SU-DHL-6 (cell line): Measurements from ENCODE around the gene BMPR1B.

ENCODE experiments used
- H2AFZ ChIP-seq: fragments of 200-600 bp; sonication (generic); 2 replicates; pipeline ENCODE4 v1.6.1; 2014; ENCODE audit warnings: low read depth, mild to moderate bottlenecking, moderate library complexity, mixed read lengths, antibody characterized with exemption, low read length; ENCODE audit not compliant: severe bottlenecking
- H3F3A ChIP-seq: fragments of 200-600 bp; shearing (Covaris generic); 2 replicates; pipeline ENCODE4 v1.6.0; 2016; ENCODE audit warnings: antibody characterized with exemption, mild to moderate bottlenecking; ENCODE audit not compliant: insufficient read depth
- H3K27ac ChIP-seq: fragments of 200-600 bp; sonication (generic); 2 replicates; pipeline ENCODE4 v1.5.1; 2016; ENCODE audit warnings: low read depth, mild to moderate bottlenecking, low read length, moderate library complexity, mixed read lengths
- H3K27me3 ChIP-seq: fragments of 200-600 bp; sonication (generic), shearing (Covaris generic); 2 replicates; pipeline ENCODE4 v1.6.0; 2014; ENCODE audit warnings: mild to moderate bottlenecking, low read length
- H3K36me3 ChIP-seq: fragments of 200-600 bp; sonication (generic); 2 replicates; pipeline ENCODE4 v1.6.1; 2014; ENCODE audit warnings: mild to moderate bottlenecking, low read length, mixed read lengths
- H3K4me2 ChIP-seq: fragments of 300-600, 200-600 bp; shearing (Covaris generic), sonication (generic); 2 replicates; pipeline ENCODE4 v1.6.0; 2014; ENCODE audit warnings: low read length, low read depth, mild to moderate bottlenecking; ENCODE audit not compliant: poor library complexity, severe bottlenecking
- H3K4me3 ChIP-seq: fragments of 200-600 bp; sonication (generic); 2 replicates; pipeline ENCODE4 v1.5.1; 2014; ENCODE audit warnings: antibody characterized with exemption, low read length, mild to moderate bottlenecking, mixed read lengths; ENCODE audit not compliant: insufficient read depth, poor library complexity, severe bottlenecking
- H3K79me2 ChIP-seq: fragments of 200-600 bp; sonication (generic); 2 replicates; pipeline ENCODE4 v1.6.1; 2014; ENCODE audit warnings: mild to moderate bottlenecking, low read length, moderate library complexity; ENCODE audit not compliant: insufficient read depth
- H3K9ac ChIP-seq: fragments of 200-600 bp; sonication (generic); 2 replicates; pipeline ENCODE4 v1.7.0; 2014; ENCODE audit warnings: mild to moderate bottlenecking, low read length
- H3K9me2 ChIP-seq: fragments of 200-600 bp; sonication (generic); replicated peaks from 2 replicates; pipeline ENCODE4 v1.6.1; 2014; ENCODE audit warnings: low read length; ENCODE audit not compliant: insufficient read depth
- H3K9me3 ChIP-seq: fragments of 200-600 bp; sonication (generic); 2 replicates; pipeline ENCODE4 v1.6.1; 2014; ENCODE audit warnings: low read length, mixed read lengths; ENCODE audit not compliant: insufficient read depth
- H4K20me1 ChIP-seq: fragments of 200-600 bp; sonication (generic); 2 replicates; pipeline ENCODE4 v1.6.1; 2014; ENCODE audit warnings: low read depth, mild to moderate bottlenecking, antibody characterized with exemption, low read length, moderate library complexity, mixed read lengths
- EZH2phosphoT487 ChIP-seq: fragments of 200-600 bp; sonication (generic), shearing (Covaris generic); conservative IDR thresholded peaks from 2 replicates; pipeline ENCODE4 v1.6.1; 2018; ENCODE audit warnings: mild to moderate bottlenecking, antibody characterized with exemption, low read length, moderate library complexity, mixed read lengths
- TF ChIP-seq, protein P1 (sequence below): fragments of 200-600 bp; sonication (generic); IDR thresholded peaks from one replicate; pipeline ENCODE4 v1.5.1; 2017; ENCODE audit warnings: antibody characterized with exemption, mild to moderate bottlenecking, low read length, moderate library complexity; ENCODE audit not compliant: insufficient read depth, poor library complexity, severe bottlenecking

The BMPR1B gene

DNA sequence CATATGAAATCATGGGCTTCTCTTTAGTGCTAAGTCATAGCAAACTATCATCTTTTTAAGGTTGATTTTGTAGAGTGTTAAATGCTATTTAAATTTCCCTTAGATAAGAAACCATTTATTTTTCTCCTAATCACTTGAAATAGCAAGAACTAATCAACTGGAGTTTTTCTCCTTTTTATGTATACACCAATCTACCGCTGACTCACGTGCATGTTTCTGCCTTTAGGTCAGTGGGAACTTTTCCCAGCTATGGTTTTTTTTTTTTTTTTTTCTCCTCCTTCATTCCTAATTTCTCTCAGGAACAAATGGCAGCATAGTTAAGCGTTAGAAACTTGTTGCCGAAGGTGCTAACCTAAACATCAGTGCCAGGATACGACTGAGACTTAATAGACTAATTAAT, 176.4 kb downstream of the BMPR1B start:
- Histone ChIP-seq H3K4me3 (no peak overlapping the region), H3K9ac (no peak overlapping the region), H3K27ac (no peak overlapping the region), H3K36me3 (no peaks in the 10 kb centered on the region), H4K20me1 (no peaks in the 10 kb centered on the region), H3K79me2 (no peaks in the 10 kb centered on the region), H3K9me3 (no peaks in the 10 kb centered on the region), H3F3A (no peaks in the 10 kb centered on the region), H3K9me2 (no peaks in the 10 kb centered on the region), H3K27me3 (no peaks in the 10 kb centered on the region), H2AFZ (no peak overlapping the region), H3K4me2 (no peak overlapping the region)
- no peak for TF ChIP-seq EZH2phosphoT487
- TF ChIP-seq, protein P1, sequence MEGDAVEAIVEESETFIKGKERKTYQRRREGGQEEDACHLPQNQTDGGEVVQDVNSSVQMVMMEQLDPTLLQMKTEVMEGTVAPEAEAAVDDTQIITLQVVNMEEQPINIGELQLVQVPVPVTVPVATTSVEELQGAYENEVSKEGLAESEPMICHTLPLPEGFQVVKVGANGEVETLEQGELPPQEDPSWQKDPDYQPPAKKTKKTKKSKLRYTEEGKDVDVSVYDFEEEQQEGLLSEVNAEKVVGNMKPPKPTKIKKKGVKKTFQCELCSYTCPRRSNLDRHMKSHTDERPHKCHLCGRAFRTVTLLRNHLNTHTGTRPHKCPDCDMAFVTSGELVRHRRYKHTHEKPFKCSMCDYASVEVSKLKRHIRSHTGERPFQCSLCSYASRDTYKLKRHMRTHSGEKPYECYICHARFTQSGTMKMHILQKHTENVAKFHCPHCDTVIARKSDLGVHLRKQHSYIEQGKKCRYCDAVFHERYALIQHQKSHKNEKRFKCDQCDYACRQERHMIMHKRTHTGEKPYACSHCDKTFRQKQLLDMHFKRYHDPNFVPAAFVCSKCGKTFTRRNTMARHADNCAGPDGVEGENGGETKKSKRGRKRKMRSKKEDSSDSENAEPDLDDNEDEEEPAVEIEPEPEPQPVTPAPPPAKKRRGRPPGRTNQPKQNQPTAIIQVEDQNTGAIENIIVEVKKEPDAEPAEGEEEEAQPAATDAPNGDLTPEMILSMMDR = no peak

DNA sequence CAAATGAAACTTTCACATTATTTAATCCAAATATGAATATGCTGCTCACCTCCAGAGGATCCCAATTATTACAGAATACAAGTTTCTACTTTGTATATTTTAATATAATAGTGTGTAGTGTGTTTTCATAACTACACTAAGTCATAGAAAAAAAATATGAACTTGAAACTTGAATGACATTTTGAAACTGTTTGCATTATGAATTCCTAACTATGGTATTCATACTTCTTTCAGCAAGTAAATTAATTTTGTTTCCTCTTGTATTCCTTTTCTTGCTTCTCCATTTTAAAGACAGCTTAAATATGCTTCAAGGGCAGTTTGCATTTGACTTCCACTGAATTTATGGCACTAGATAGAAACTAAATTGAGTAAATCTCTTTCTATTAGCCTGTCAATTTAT, 177.1 kb downstream of the BMPR1B start:
- Histone ChIP-seq H3K4me2 (no peak overlapping the region), H3K36me3 (no peaks in the 10 kb centered on the region), H3K9me2 (no peaks in the 10 kb centered on the region), H3K27me3 (no peaks in the 10 kb centered on the region), H3K9ac (no peak overlapping the region), H4K20me1 (no peaks in the 10 kb centered on the region), H3K27ac (no peak overlapping the region), H3K4me3 (no peak overlapping the region), H2AFZ (no peak overlapping the region), H3K9me3 (no peaks in the 10 kb centered on the region), H3F3A (no peaks in the 10 kb centered on the region), H3K79me2 (no peaks in the 10 kb centered on the region)
- no peak for TF ChIP-seq EZH2phosphoT487
- TF ChIP-seq, protein P1 = no peak

DNA sequence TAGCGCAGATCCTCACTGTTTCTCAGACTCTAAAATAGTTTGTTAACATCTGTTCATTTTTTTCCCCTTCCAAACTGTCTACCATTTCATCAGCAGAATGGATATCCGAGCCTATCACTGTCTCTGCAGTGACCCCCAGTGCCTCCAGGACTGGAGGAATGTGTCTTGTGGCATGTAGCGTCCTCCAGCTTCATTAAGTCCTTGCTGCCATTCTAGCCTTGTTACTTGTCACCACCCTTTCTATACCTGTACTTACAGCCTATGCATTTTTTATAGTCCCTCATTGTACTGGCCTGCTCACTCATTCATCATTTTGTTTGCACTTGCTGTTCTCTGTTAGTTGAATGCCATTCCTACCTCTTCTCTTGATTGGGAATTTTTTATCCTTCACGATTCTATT, 179.1 kb downstream of the BMPR1B start:
- Histone ChIP-seq H3K9me3 (no peaks in the 10 kb centered on the region), H3K27ac (no peak overlapping the region), H2AFZ (no peak overlapping the region), H3K27me3 (no peaks in the 10 kb centered on the region), H3K4me3 (no peak overlapping the region), H3K4me2 (no peak overlapping the region), H3K9ac (no peak overlapping the region), H3F3A (no peaks in the 10 kb centered on the region), H3K9me2 (no peaks in the 10 kb centered on the region), H3K36me3 (no peaks in the 10 kb centered on the region), H3K79me2 (no peaks in the 10 kb centered on the region), H4K20me1 (no peaks in the 10 kb centered on the region)
- no peak for TF ChIP-seq EZH2phosphoT487
- TF ChIP-seq, protein P1 = no peak
